Gastroesophageal sphincter (tissue), 3 donors: ENCODE measurements around the gene RRBP1.

Experiments used
- EP300 ChIP-seq: sonication (generic); formaldehyde crosslinking; IDR thresholded peaks from one replicate; pipeline ENCODE4 v1.6.1; 2017; ENCODE audit warnings: antibody characterized with exemption, mild to moderate bottlenecking
- POLR2A ChIP-seq, 2 donors: fragments of 450-650 bp; IDR thresholded peaks; one replicate each; pipeline ENCODE4 v1.6.1; 2017; ENCODE audit warnings: antibody characterized with exemption in 2 of 2, mild to moderate bottlenecking in 2 of 2, moderate library complexity in 1 of 2
- POLR2AphosphoS5 ChIP-seq: sonication (generic); formaldehyde crosslinking; IDR thresholded peaks from one replicate; pipeline ENCODE4 v1.6.1; 2017; ENCODE audit warnings: antibody characterized with exemption
- TF ChIP-seq, protein P1 (sequence below), 4 experiments: fragments of 200-600 bp in 2 of 4; fragments of 450-650 bp in 2 of 4; sonication (generic) in 1 of 4; IDR thresholded peaks; one replicate each; pipeline ENCODE4 v1.5.1; 2017 to 2019; ENCODE audit warnings: antibody characterized with exemption in 4 of 4, mild to moderate bottlenecking in 2 of 4, moderate library complexity in 2 of 4

DNA sequence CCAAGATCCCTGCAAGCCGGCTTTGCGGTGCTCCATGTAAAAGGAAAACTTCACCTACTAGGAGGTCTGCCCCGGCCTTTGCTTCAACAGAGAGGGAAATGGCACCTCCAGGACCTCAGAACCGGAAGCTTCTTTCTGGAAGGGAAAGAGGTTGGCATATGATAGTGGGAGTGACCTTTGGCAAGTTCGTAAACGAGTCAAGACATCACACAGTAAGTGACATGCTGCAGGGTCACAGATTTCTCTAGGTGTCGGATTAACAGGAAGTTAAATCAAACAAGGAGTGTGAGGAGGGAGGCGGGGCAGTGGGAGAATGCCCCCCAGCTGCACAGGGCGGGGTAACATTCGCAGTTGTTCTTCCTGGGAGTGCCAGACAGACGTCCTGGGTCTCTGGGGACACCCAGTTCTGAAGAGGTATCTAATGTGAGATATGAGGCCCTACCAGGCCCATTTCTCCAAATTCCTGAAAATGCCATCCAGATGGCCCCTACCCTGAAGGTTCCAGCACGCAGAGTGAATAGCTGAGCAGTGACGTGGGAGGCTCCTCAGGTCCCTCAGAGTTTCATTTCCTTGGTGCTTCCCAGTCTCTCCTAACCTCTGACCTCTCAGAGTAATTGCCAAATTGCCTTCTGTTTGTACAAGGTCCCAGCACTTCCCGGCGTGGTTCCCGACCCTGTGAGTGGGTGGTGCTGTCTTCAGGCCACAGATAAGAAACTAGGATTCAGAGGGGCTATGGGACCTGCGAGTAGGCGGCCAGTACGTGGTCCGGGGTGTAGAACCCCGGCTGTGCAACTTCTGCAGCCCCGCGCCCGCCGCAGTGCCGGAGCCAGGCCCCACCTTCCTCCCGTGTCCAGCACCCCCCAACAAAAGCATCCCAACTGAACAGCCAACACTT is 1.9 kb downstream of the RRBP1 start:
- TF ChIP-seq, protein P1, sequence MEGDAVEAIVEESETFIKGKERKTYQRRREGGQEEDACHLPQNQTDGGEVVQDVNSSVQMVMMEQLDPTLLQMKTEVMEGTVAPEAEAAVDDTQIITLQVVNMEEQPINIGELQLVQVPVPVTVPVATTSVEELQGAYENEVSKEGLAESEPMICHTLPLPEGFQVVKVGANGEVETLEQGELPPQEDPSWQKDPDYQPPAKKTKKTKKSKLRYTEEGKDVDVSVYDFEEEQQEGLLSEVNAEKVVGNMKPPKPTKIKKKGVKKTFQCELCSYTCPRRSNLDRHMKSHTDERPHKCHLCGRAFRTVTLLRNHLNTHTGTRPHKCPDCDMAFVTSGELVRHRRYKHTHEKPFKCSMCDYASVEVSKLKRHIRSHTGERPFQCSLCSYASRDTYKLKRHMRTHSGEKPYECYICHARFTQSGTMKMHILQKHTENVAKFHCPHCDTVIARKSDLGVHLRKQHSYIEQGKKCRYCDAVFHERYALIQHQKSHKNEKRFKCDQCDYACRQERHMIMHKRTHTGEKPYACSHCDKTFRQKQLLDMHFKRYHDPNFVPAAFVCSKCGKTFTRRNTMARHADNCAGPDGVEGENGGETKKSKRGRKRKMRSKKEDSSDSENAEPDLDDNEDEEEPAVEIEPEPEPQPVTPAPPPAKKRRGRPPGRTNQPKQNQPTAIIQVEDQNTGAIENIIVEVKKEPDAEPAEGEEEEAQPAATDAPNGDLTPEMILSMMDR (IDR thresholded peaks at IDR 0.05), result no peak
- no peak for TF ChIP-seq POLR2A (IDR thresholded peaks at IDR 0.05)
- peak; percentile 51 for TF ChIP-seq POLR2AphosphoS5
- TF ChIP-seq EP300, result no peak
